ENCODE data around the gene COIL.

COIL gene

DNA sequence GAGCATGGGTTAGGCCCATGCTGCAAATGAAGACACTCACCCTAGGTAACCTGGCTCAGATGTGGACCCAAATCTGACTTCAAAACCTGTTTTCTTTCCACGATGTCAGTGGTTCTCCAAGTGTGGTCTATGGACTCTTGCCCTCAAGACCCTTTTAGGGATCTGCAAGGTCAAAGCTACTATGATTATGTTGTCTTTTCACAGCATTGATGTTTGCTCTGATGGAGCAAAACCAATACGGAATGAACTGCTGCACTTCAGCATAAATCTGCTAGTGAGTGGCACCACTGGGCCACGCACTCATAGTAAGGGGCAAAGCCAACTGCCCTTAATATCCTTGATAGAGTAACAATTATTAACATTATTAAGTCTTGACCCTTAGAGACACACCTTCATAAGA is 25.4 kb downstream of the COIL start:
- no peak for DNase-seq (ENCODE audit: low spot score)

- DNase-seq (ENCODE audit: low spot score): no peak
These were observed 26.6 kb downstream of the COIL start for GRCh38 chr17:56934280-56934679.

GRCh38 chr17:56933868-56934267 is 27.0 kb downstream of the COIL start:
- DNase-seq (ENCODE audit: low spot score): no peak

GRCh38 chr17:56933151-56933745 is 27.6 kb downstream of the COIL start:
- no peak for DNase-seq (ENCODE audit: low spot score)

- DNase-seq (ENCODE audit: low spot score): no peak
These were observed 30.0 kb downstream of the COIL start for GRCh38 chr17:56930739-56931337.

GRCh38 chr17:56929362-56929969 is 31.4 kb downstream of the COIL start:
- DNase-seq (ENCODE audit: low spot score): no peak

DNA sequence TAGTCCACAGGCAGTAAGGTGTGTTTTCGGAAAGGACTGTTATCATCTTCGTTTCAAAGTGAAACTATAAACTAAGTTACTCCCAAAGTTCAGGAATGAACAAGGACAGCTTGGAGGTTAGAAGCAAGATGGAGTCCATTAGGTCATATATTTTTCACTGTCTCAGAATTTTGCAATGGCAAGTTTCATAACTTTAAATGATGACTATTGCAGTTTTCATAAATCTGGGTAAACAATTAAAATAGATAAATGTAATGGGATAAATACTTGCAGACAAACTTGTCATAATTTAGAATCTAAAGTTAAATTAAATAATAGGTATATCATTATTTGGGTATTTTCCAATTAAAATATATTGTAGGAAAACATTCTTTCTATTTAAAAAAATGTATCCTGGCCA is 32.3 kb downstream of the COIL start:
- DNase-seq (ENCODE audit: low spot score): no peak

DNA sequence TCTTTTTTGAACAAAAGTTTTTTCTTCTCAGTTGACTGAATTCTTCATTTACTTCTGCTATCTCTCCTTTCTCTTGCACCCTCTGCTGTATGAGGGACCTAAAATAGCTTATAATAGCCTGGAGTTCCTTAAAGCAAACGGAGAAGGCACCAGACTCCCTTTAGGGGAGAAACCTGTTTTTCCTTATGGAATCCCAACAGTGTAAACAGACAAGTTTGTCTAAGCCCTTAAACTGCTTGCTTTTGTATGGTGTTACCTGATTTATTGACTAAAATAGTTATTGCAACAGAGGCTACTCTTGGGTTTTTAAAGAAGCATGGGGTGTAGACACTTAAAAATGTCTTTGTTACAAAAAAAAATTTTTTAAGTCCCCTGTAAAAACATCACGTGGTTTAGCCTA is 34.1 kb downstream of the COIL start:
- no peak for DNase-seq (ENCODE audit: low spot score)

GRCh38 chr17:56926270-56926669 is 34.6 kb downstream of the COIL start:
- no peak for DNase-seq (ENCODE audit: low spot score)

- DNase-seq (ENCODE audit: low spot score): no peak
These were observed 35.8 kb downstream of the COIL start for GRCh38 chr17:56925088-56925487.

DNA sequence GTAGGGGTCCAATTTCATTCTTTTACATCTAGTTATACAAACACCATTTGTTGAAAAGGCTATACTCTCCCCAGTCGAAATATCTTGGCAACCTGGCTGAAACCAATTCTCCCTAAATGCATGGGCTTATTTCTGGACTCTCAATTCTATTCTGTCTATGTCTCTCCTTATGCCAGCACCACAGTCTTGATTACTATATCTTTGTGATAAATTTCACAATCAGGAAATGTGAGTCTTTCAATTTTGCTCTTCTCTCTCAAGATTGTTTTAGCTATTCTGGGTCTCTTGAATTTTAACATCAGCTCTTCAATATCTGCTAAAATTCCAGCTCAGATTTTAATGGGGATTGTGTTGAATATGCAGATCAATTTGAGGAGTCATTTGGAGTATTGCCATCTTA is 41.1 kb downstream of the COIL start:
- no peak for DNase-seq (ENCODE audit: low spot score)

- no peak for DNase-seq (ENCODE audit: low spot score)
These were observed 41.9 kb downstream of the COIL start for GRCh38 chr17:56918916-56919315.

DNA sequence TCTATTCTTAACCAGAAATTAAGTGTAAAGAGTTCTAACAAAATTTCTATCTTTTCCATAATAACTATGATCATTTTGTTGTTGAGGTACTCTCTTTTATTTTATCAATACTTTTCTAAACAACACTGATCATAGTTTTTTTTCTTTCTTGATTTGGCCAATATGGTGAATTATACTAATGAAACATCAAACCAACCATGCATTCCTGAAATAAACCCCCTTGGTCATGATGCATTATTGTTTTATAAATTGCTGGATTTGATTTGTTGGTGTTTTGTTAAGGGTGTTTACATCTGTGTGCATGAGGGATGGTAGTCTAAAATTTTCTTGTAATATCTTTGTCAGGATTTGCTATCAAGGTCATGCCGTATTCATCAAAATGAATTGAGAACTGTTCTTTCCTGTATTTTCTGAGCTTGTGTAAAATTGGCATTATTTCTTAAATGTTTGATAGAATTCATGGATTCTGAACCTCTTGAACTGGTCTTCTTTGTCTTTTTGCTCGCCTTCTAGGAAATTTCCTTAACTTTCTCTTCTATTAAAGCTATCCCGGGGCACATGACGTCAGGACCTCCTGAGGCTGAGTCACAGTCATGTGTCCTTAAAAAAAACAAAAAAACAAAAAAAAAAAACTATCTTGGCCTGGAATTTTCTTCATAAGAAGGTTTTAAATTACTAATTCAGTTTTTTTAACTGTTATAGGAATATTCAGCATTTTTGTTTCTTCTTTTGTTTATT is 43.1 kb downstream of the COIL start:
- DNase-seq (ENCODE audit: low spot score): no peak

GRCh38 chr17:56914581-56915273 is 46.1 kb downstream of the COIL start:
- DNase-seq (ENCODE audit: low spot score): no peak

DNA sequence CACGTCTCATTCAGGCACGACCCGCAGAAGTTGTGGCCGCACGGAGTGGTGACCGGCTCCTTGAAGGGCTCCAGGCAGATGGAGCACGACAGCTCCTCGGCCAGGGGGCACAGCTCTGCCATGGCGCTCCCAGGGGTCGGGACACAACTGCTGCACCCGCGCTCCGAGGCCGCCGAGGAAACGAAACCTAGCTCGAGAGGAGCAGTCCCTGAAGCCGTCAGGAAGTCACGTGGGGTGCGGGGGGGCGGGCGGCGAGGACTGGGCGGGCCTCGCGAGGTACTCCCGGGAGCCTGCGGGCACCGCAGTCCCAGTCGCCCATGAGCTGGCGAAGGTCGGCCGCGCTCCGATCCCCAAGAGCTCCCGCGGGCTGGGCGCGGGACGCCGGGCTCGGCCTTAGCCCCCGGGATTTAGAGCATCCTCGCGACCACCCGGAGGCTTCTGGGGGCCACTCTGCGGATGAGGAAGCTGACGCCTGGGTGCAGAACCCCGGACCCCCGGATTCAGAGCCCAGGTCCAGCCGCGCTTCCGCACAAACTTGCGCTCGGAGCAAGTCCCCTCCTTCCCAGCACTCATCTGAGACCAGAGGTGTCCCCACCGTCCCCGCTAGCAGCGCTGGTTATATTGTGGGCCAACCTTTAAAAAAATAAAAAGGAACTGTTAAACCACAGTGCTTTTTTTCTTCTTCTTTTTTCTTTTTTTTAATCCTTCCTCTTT is 46.8 kb downstream of the COIL start, which contains the start of gene TRIM25:
Gene TRIM25 (minus strand): TSS at position 183 of the 714 bp plus-strand sequence. CDS start 61 bp downstream, at position 122.
- DNase-seq (ENCODE audit: low spot score): peak; percentile 98

DNA sequence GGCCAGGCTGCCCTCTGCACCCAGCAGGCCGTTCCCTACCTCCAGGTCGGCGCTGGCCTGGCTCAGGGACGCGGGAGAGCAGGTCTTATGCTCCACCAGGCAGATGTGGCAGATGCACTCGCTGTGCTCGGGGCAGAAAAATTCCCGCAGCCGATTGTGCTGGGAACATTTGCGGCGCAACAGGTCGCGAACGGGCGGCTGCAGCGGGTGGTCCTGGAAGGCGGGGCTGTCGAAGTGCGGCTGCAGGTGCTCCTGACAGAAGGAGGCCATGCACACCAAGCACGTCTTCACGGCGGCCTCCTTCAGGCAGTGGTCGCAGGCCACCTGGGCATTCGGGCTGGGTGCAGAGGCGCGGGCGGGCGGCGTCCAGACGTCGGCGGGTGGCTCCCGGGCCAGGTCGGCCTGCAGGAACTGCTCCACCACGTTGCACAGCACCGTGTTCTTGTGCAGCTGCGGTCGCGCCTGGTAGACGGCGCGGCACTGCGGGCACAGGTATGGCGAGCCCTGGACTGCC is 47.4 kb downstream of the COIL start:
- peak; percentile 29 for DNase-seq (ENCODE audit: low spot score)

DNA sequence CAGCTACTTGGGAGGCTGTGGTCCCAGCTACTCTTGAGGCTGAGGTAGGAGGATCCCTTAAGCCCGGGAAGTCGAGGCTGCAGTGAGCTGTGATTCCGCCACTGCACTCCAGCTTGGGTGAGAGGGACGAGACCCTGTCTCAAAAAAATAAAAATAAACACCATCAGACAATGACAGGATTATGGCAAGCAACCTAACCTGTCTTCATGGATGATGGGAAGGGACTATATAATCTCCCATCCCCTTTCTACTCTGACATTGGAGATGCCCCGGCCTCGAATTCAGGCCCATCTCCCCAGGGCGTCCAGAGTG is 47.9 kb downstream of the COIL start:
- DNase-seq (ENCODE audit: low spot score): no peak

DNA sequence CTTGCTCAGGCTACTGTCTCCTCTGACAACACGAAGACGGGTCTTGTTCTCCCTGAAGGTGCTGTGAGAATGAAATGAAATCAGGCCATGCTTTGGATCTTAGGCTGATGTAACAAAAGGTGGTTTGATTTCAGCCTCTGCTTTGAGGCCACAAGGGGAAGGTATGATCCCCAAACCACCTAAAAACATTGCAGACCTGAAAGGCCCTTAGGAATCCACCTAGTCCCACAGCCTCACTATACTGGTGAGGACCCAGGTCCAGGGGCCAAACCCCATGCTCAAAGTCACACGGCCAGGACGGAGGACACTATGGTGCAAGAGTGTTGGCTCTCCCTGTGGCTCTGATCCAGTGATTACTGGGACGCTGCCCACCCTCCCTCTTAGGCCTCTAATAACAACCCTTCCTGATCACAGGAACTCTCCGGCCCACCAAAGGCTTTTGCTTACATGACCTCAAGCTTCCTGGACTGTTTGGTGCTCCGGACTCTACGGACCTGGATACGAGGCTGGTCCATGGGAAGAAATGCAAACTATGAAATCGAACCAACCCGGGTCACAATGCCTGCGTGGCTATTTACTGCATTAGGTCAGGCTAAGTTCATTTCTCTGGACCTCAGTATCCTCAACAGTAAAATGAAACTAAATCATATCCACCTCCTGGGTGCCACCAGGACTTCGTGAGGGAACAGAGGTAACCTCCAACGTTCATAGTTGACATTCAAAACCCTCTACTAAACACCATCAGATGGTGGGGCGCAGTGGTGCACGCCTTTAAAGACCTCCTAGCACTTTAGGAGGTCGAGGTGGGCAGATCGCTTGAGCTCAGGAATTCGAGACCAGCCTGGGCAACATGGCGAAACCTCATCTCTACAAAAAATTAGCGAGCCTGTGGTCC is 48.5 kb downstream of the COIL start:
- DNase-seq (ENCODE audit: low spot score): peak; percentile 41

DNA sequence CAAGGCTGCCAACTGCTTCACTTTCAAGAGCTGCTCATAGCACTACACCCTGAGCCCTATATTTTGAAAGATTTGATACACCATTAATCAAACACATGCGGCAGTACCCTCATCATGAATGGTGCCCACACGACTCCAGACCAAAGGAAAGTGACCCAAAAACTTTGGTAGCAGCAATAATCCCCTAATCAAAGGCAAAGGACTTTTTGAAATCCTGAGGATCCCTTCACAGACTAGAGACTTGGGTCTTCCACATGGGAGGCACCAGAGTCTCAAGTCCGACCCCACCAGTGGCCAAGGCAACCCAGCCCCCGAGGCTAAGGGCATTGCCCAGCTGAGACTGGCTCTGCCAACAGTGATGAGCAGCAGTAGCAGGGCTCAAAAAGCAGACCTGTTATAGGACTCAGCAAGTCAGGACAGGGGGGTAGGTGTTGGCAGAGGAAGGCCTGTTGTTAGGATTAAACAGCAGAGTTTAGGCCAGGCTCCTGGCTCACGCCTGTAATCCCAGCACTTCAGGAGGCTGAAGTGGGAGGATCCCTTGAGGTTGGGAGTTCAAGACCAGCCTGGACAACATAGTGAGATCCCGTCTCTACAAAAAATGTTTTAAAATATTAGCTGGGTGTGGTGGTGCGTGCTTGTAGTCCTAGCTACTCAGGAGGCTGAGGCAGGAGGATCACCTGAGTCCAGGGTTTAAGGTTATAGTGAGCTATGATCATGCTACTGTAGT is 50.2 kb downstream of the COIL start:
- DNase-seq (ENCODE audit: low spot score): no peak

Data from GM03348 (cell line).